Fibroblast of lung (primary cell): ENCODE measurements around the gene CEP20. TPM values are rescaled to one million over a fixed set of nuclear protein-coding genes. Genes with fewer than 3 reads are reported as not detected.

Experiments used
- DNase-seq, 2 donors: peaks; one replicate each; pipeline versions ENCODE4 v3.0.0 to v3.0.0-alpha.2; 2010; ENCODE audit warnings: low read depth in 2 of 2
- H2AFZ ChIP-seq: 2 replicates; pipeline ENCODE4 v1.5.1; 2012; ENCODE audit warnings: low read length, control low read depth, inconsistent platforms
- H3K27ac ChIP-seq: 2 replicates; pipeline ENCODE4 v1.5.1; 2011; ENCODE audit warnings: low read length, control low read depth; ENCODE audit not compliant: insufficient read depth
- H3K27me3 ChIP-seq: 2 replicates; pipeline ENCODE4 v1.5.1; 2011; ENCODE audit warnings: mild to moderate bottlenecking, low read length; ENCODE audit not compliant: control insufficient read depth, insufficient read depth
- H3K36me3 ChIP-seq: 2 replicates; pipeline ENCODE4 v1.5.1; 2011; ENCODE audit warnings: low read length; ENCODE audit not compliant: control insufficient read depth, insufficient read depth
- H3K4me1 ChIP-seq: 2 replicates; pipeline ENCODE4 v1.5.1; 2011; ENCODE audit warnings: low read length; ENCODE audit not compliant: control insufficient read depth, insufficient read depth; ENCODE audit errors: extremely low read depth
- H3K4me2 ChIP-seq: 2 replicates; pipeline ENCODE4 v1.5.1; 2011; ENCODE audit warnings: low read length, control low read depth; ENCODE audit not compliant: insufficient read depth; ENCODE audit errors: extremely low read depth
- H3K4me3 ChIP-seq, 4 experiments: fragments of 200-600 bp in 1 of 4; sonication (generic) in 1 of 4; replicated peaks in 1 of 4; 2 replicates each; pipeline ENCODE4 v1.5.1; 2011 to 2016; ENCODE audit warnings: low read length in 4 of 4, low read depth in 3 of 4, mild to moderate bottlenecking in 3 of 4, control low read depth in 2 of 4, inconsistent platforms in 1 of 4, mixed read lengths in 1 of 4; ENCODE audit not compliant: insufficient read depth in 1 of 4; ENCODE audit errors: control extremely low read depth in 1 of 4
- H3K79me2 ChIP-seq: 2 replicates; pipeline ENCODE4 v1.5.1; 2012; ENCODE audit warnings: mild to moderate bottlenecking, low read length, inconsistent platforms; ENCODE audit not compliant: control insufficient read depth, insufficient read depth
- H3K9ac ChIP-seq: 2 replicates; pipeline ENCODE4 v1.5.1; 2011; ENCODE audit warnings: mild to moderate bottlenecking, low read length, control low read depth; ENCODE audit not compliant: insufficient read depth
- H3K9me3 ChIP-seq: 2 replicates; pipeline ENCODE4 v1.5.1; 2012; ENCODE audit warnings: low read depth, low read length; ENCODE audit not compliant: control insufficient read depth, insufficient read depth
- H4K20me1 ChIP-seq: 2 replicates; pipeline ENCODE4 v1.5.1; 2011; ENCODE audit warnings: low read length; ENCODE audit not compliant: control insufficient read depth, insufficient read depth; ENCODE audit errors: extremely low read depth
- EZH2 ChIP-seq: IDR thresholded peaks from 2 replicates; pipeline ENCODE4 v1.5.1; 2012; ENCODE audit warnings: low read length, control low read depth, mild to moderate bottlenecking; ENCODE audit errors: missing control alignments
- polyA plus RNA-seq, 2 donors: library from polyadenylated mRNA; depleted of rRNA in 1 of 2; stranded (reverse) in 1 of 2; unstranded in 1 of 2; fragments of >200 nt; gene quantifications; 2 replicates each; pipeline ENCODE4 v1.2.1, GENCODE V29; 2011 to 2012; ENCODE audit warnings: missing spikeins in 1 of 2
- total RNA-seq: library from RNA; depleted of rRNA; stranded (reverse); fragments of >200 nt; gene quantifications from 2 replicates; pipeline ENCODE4 v1.2.1, GENCODE V29; 2014
- TF ChIP-seq, protein P1 (sequence below), 2 donors: IDR thresholded peaks in 1 of 2; conservative IDR thresholded peaks in 1 of 2; 1 replicate in 1 of 2; 2 replicates in 1 of 2; pipeline ENCODE4 v1.5.1; 2011 to 2012; ENCODE audit warnings: low read length in 2 of 2, control low read depth in 1 of 2, inconsistent platforms in 1 of 2, low read depth in 1 of 2, mild to moderate bottlenecking in 1 of 2

The CEP20 gene
- total and polyA plus RNA-seq, 2 donors (not counting 1 experiment from before 2014, with no cell fraction given), result 42.9 to 60.9 TPM

DNA sequence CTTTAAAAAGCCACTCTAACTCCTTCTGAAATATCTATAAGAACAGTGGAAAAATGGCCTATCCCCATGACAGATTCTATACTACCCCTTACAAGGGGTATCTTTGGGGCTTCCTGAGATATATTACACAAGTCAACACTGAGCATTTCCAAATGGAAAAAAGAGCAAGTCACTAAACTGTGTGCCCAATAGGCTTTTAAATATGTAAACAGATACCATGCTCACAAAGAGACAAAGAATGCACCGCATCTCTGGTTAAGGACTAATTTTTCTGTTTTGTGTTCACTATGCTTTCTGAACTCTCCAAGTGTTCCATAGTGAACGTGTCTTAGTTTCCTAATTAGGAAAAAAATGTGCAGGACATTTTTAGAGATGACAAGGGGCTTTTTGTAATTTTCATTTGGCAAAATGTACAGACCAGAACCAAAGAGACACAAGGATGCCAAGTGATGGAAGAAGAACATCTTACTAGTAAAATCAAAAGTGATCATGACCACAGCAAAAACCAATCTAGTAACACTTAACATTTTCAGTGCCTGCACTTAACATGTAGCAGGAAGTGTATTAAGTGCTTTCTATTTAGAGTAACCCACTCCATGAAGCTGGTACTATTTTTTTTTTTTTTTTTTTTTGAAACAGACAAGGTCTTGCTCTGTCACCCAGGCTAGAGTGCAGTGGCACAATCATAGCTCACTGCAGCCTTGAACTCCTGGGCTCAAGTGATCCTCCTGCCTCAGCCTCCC lies 53.1 kb downstream of the CEP20 start:
- no peak for DNase-seq
- Histone ChIP-seq H3K27ac (no peak overlapping the region), H3K27me3 (no peaks in the 10 kb centered on the region), H3K4me3 (no peak overlapping the region), H3K79me2 (no peaks in the 10 kb centered on the region), H2AFZ (no peak overlapping the region), H3K9ac (no peak overlapping the region), H4K20me1 (no peaks in the 10 kb centered on the region), H3K4me2 (no peak overlapping the region), H3K4me1 (no peaks in the 10 kb centered on the region), H3K36me3 (no peaks in the 10 kb centered on the region), H3K9me3 (no peaks in the 10 kb centered on the region)
- TF ChIP-seq, protein P1, sequence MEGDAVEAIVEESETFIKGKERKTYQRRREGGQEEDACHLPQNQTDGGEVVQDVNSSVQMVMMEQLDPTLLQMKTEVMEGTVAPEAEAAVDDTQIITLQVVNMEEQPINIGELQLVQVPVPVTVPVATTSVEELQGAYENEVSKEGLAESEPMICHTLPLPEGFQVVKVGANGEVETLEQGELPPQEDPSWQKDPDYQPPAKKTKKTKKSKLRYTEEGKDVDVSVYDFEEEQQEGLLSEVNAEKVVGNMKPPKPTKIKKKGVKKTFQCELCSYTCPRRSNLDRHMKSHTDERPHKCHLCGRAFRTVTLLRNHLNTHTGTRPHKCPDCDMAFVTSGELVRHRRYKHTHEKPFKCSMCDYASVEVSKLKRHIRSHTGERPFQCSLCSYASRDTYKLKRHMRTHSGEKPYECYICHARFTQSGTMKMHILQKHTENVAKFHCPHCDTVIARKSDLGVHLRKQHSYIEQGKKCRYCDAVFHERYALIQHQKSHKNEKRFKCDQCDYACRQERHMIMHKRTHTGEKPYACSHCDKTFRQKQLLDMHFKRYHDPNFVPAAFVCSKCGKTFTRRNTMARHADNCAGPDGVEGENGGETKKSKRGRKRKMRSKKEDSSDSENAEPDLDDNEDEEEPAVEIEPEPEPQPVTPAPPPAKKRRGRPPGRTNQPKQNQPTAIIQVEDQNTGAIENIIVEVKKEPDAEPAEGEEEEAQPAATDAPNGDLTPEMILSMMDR (conservative IDR thresholded peaks at IDR 0.05 in 1 of 2, IDR thresholded peaks at IDR 0.05 in 1 of 2; ENCODE audit: low read depth in 1 of 2, low read length in 2 of 2), result no peak
- no peak for TF ChIP-seq EZH2

DNA sequence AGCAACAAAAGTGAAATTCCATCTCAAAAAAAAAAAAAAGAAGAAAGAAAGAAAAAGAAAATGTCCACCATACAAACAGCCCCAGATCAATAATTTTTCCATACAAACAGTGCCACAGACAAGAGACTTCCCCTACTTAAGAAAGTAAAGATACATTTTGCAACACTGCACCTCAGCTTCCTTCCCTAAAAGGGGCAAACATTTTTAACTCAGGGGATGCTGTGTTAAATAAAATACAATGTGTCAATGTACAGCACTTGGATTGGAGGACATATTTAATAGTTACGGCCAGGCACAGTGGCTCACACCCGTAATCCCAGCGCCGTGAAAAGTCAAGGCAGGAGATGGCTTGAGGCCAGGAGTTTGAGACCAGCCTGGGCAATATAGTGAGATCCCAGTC lies 53.9 kb downstream of the CEP20 start:
- DNase-seq, result no peak
- Histone ChIP-seq H3K27me3 (no peaks in the 10 kb centered on the region), H4K20me1 (no peaks in the 10 kb centered on the region), H2AFZ (no peak overlapping the region), H3K79me2 (no peaks in the 10 kb centered on the region), H3K36me3 (no peaks in the 10 kb centered on the region), H3K4me3 (no peak overlapping the region), H3K4me1 (no peaks in the 10 kb centered on the region), H3K27ac (no peak overlapping the region), H3K4me2 (no peak overlapping the region), H3K9me3 (no peaks in the 10 kb centered on the region), H3K9ac (no peak overlapping the region)
- TF ChIP-seq EZH2, result no peak
- TF ChIP-seq, protein P1 (conservative IDR thresholded peaks at IDR 0.05 in 1 of 2, IDR thresholded peaks at IDR 0.05 in 1 of 2; ENCODE audit: low read depth in 1 of 2, low read length in 2 of 2), result no peak

DNA sequence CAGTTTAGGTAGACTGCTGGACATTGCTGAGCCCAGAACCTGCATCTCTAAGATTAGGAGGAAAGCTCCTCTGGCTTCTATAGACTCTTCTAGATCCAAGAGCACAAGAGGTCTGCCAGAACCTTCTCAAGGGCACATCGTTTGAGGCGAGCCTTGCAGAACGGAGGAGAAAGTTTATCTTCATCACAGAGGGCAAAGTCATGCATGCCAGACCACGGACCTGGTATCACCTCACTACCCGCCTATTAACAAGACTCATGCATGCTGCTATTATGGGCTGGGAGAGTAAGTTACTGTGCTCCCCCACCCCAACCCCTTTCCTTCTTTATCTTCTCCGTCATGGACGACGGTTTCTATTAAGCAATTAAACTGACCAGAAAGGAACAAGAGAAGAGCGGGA lies 54.9 kb downstream of the CEP20 start:
- DNase-seq, result no peak
- Histone ChIP-seq H3K4me1 (peaks cover 4% of the 10 kb centered on the region), H4K20me1 (no peaks in the 10 kb centered on the region), H3K79me2 (no peaks in the 10 kb centered on the region), H3K4me3 (no peak overlapping the region), H3K9ac (no peak overlapping the region), H3K4me2 (no peak overlapping the region), H2AFZ (no peak overlapping the region), H3K36me3 (no peaks in the 10 kb centered on the region), H3K27me3 (no peaks in the 10 kb centered on the region), H3K9me3 (no peaks in the 10 kb centered on the region), H3K27ac (no peak overlapping the region)
- TF ChIP-seq EZH2, result no peak
- TF ChIP-seq, protein P1 (conservative IDR thresholded peaks at IDR 0.05 in 1 of 2, IDR thresholded peaks at IDR 0.05 in 1 of 2; ENCODE audit: low read depth in 1 of 2, low read length in 2 of 2), result no peak
